ENCODE data around the gene NUMBL. TPM values are rescaled to one million over a fixed set of nuclear protein-coding genes. Genes with fewer than 3 reads are reported as not detected.
"Not testable (repeated sequence)": the region's sequence is repeated elsewhere in the genome, so short reads cannot be mapped to it uniquely, and the experiment has no call there.

NUMBL gene
- total and polyA plus RNA-seq, 2 of the 4 experiments (the other 2 are of a cell fraction): 6.3 to 29.0 TPM

- dilution Hi-C loops (cut with HindIII; ENCODE audit: low sequenced_read_pairs, unreplicated experiment): no loop called here
Measured at GRCh38 chr19:40625406-40626120, 64.9 kb downstream of the NUMBL start.

GRCh38 chr19:40624369-40625153 lies 65.9 kb downstream of the NUMBL start:
- H2AK9ac ChIP-seq (replicated peaks; ENCODE audit: low read depth, low read length, poor library complexity); H3K9me3 ChIP-seq (ENCODE audit: control insufficient read depth, insufficient read depth, low read length); H3K4me1 ChIP-seq (ENCODE audit: control insufficient read depth, insufficient read depth, low read length); H3K56ac ChIP-seq (ENCODE audit: extremely low read depth, insufficient read depth, low read length); H3K9ac ChIP-seq (ENCODE audit: low read depth, low read length); H2AFZ ChIP-seq (replicated peaks; ENCODE audit: low read length, poor library complexity); H3K4ac ChIP-seq (ENCODE audit: low read depth, low read length); H3K4me2 ChIP-seq (ENCODE audit: low read depth, low read length); H4K5ac ChIP-seq (ENCODE audit: low read depth, low read length); H4K91ac ChIP-seq (ENCODE audit: insufficient read depth, low read depth, low read length); intact Hi-C loops (cut with micrococcal nuclease); H2BK5ac ChIP-seq (ENCODE audit: low read depth, low read length, poor library complexity, severe bottlenecking); H3K27ac ChIP-seq (ENCODE audit: insufficient read depth, low read length); H2BK15ac ChIP-seq (ENCODE audit: low read depth, low read length); H2BK20ac ChIP-seq (ENCODE audit: low read depth, low read length); H3K79me1 ChIP-seq (ENCODE audit: low read depth in 1 of 2, low read length in 2 of 2); BruUV-seq (replicated peaks); dilution Hi-C loops (cut with HindIII; ENCODE audit: low sequenced_read_pairs, unreplicated experiment); H3K18ac ChIP-seq (ENCODE audit: low read depth, low read length); H4K8ac ChIP-seq (ENCODE audit: low read depth in 2 of 2, low read length in 2 of 2); H3K4me3 ChIP-seq (ENCODE audit: insufficient read depth, low read depth, low read length); POLR2A ChIA-PET (ENCODE audit: unreplicated experiment); ATAC-seq (ENCODE audit: low read depth); H3K23ac ChIP-seq (ENCODE audit: low read depth, low read length); H2AK5ac ChIP-seq (ENCODE audit: low read depth, low read length); H4K20me1 ChIP-seq (ENCODE audit: insufficient read depth, low read length); H3K27me3 ChIP-seq (ENCODE audit: control insufficient read depth, insufficient read depth, low read length); H2BK120ac ChIP-seq (ENCODE audit: low read depth, low read length); in situ Hi-C loops (cut with MboI; ENCODE audit: low sequenced_read_pairs); H3K14ac ChIP-seq (replicated peaks; ENCODE audit: low read depth, low read length); DNase-seq: not testable (repeated sequence)
- CTCF ChIA-PET: interaction anchor here (3.7 kb wide), 1 partner anchor 10 kb away, joined by 20 read pairs; no protein-coding TSS in a partner anchor
- peaks cover 78% of the 10 kb centered on the region for H3K36me3 ChIP-seq (ENCODE audit: control insufficient read depth, insufficient read depth, low read length)
- 71% methylated on average over 1 of the region's 14 CpGs; no CpG with 5 or more reads in 1 of the 2 experiments for WGBS, 2 experiments (ENCODE audit: extremely low coverage in 2 of 2, insufficient read length in 1 of 2)
- H3K9me1 ChIP-seq (ENCODE audit: insufficient read depth, low read length): peaks cover 11% of the 10 kb centered on the region; the same call in 1 of the 2 replicates

More at GRCh38 chr19:40625406-40626120, 64.9 kb downstream of the NUMBL start:
- Histone ChIP-seq H3K14ac (replicated peaks; ENCODE audit: low read depth, low read length) (peak overlapping the region; percentile 21; the same call in 1 of the 2 replicates), H2AK5ac (ENCODE audit: low read depth, low read length) (no peak overlapping the region; the same call in 1 of the 2 replicates), H3K9ac (ENCODE audit: low read depth, low read length) (no peak overlapping the region), H2BK20ac (ENCODE audit: low read depth, low read length) (0 out of 2 replicates have a peak overlapping the region, but pooled peaks have one; percentile 23), H3K4ac (ENCODE audit: low read depth, low read length) (peak overlapping the region; percentile 12; the same call in 1 of the 2 replicates), H3K79me1 (ENCODE audit: low read depth in 1 of 2, low read length in 2 of 2) (peaks cover 0 to 5% of the 10 kb centered on the region in 2 experiments; a peak in 1 of 4 replicates), H2BK15ac (ENCODE audit: low read depth, low read length) (no peak overlapping the region), H3K18ac (ENCODE audit: low read depth, low read length) (no peak overlapping the region), H3K9me1 (ENCODE audit: insufficient read depth, low read length) (peaks cover 13% of the 10 kb centered on the region), H3K4me2 (ENCODE audit: low read depth, low read length) (no peak overlapping the region), H2BK5ac (ENCODE audit: low read depth, low read length, poor library complexity, severe bottlenecking) (peak overlapping the region; percentile 10), H3K4me3 (ENCODE audit: insufficient read depth, low read depth, low read length) (no peak overlapping the region), H4K91ac (ENCODE audit: insufficient read depth, low read depth, low read length) (0 out of 2 replicates have a peak overlapping the region, but pooled peaks have one; percentile 7), H3K9me3 (ENCODE audit: control insufficient read depth, insufficient read depth, low read length) (no peaks in the 10 kb centered on the region), H4K20me1 (ENCODE audit: insufficient read depth, low read length) (peaks cover 7% of the 10 kb centered on the region; the same call in 1 of the 2 replicates), H2BK120ac (ENCODE audit: low read depth, low read length) (no peak overlapping the region), H3K23ac (ENCODE audit: low read depth, low read length) (0 out of 2 replicates have a peak overlapping the region, but pooled peaks have one; percentile 9), H3K27ac (ENCODE audit: insufficient read depth, low read length) (no peak overlapping the region), H4K8ac (ENCODE audit: low read depth in 2 of 2, low read length in 2 of 2) (no peak overlapping the region), H3K36me3 (ENCODE audit: control insufficient read depth, insufficient read depth, low read length) (peaks cover 74% of the 10 kb centered on the region), H4K5ac (ENCODE audit: low read depth, low read length) (no peak overlapping the region), H3K27me3 (ENCODE audit: control insufficient read depth, insufficient read depth, low read length) (no peaks in the 10 kb centered on the region), H3K56ac (ENCODE audit: extremely low read depth, insufficient read depth, low read length) (no peak overlapping the region), H3K4me1 (ENCODE audit: control insufficient read depth, insufficient read depth, low read length) (peaks cover 8% of the 10 kb centered on the region; the same call in 1 of the 2 replicates), H2AK9ac (replicated peaks; ENCODE audit: low read depth, low read length, poor library complexity) (peak overlapping the region; percentile 78), H2AFZ (replicated peaks; ENCODE audit: low read length, poor library complexity) (peak overlapping the region; percentile 51)
- ChIA-PET POLR2A (ENCODE audit: unreplicated experiment) (no interaction called here), CTCF (interaction anchor here (3.7 kb wide), 1 partner anchor 9 kb away, joined by 20 read pairs; no protein-coding TSS in a partner anchor)
- intact Hi-C loops (cut with micrococcal nuclease): no loop called here
- DNase-seq (no peak), ATAC-seq (ENCODE audit: low read depth) (no peak)
- TF ChIP-seq BHLHE40 (IDR thresholded peaks at IDR 0.05; ENCODE audit: low read depth, low read length): 0 out of 2 replicates have a peak, but pooled peaks have one; percentile 23
- TF ChIP-seq FOS (IDR thresholded peaks at IDR 0.05; ENCODE audit: low read depth, low read length): no peak
- in situ Hi-C loops (cut with MboI; ENCODE audit: low sequenced_read_pairs): no loop called here
- WGBS, 2 experiments (ENCODE audit: extremely low coverage in 2 of 2, insufficient read length in 1 of 2): no CpG with 5 or more reads among the region's 7 CpGs
- BruUV-seq (replicated peaks): no TSS peak
